ENCODE data around the gene PAIP2.

GRCh38 chr5:139354186-139354585 is 12.5 kb downstream of the PAIP2 start:
- no peak for TF ChIP-seq POLR2A (IDR thresholded peaks at IDR 0.05)
- TF ChIP-seq, protein P1, sequence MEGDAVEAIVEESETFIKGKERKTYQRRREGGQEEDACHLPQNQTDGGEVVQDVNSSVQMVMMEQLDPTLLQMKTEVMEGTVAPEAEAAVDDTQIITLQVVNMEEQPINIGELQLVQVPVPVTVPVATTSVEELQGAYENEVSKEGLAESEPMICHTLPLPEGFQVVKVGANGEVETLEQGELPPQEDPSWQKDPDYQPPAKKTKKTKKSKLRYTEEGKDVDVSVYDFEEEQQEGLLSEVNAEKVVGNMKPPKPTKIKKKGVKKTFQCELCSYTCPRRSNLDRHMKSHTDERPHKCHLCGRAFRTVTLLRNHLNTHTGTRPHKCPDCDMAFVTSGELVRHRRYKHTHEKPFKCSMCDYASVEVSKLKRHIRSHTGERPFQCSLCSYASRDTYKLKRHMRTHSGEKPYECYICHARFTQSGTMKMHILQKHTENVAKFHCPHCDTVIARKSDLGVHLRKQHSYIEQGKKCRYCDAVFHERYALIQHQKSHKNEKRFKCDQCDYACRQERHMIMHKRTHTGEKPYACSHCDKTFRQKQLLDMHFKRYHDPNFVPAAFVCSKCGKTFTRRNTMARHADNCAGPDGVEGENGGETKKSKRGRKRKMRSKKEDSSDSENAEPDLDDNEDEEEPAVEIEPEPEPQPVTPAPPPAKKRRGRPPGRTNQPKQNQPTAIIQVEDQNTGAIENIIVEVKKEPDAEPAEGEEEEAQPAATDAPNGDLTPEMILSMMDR (IDR thresholded peaks at IDR 0.05): no peak
- TF ChIP-seq EP300 (IDR thresholded peaks at IDR 0.05; ENCODE audit: low read depth): no peak
- TF ChIP-seq POLR2AphosphoS5 (IDR thresholded peaks at IDR 0.05): no peak

Data from transverse colon (tissue), 4 donors.